Thyroid gland (tissue), 4 donors: Measurements from ENCODE around the gene PCDH15.

Source experiments
- POLR2A ChIP-seq, 2 donors: fragments of 450-650 bp; IDR thresholded peaks; one replicate each; pipeline ENCODE4 v1.6.1; 2017; ENCODE audit warnings: antibody characterized with exemption in 2 of 2, mild to moderate bottlenecking in 2 of 2, moderate library complexity in 1 of 2
- TF ChIP-seq, protein P1 (sequence below), 6 experiments: fragments of 200-600 bp in 3 of 6; fragments of 450-650 bp in 3 of 6; sonication (generic) in 3 of 6; IDR thresholded peaks; one replicate each; pipeline ENCODE4 v1.5.1; 2016 to 2019; ENCODE audit warnings: antibody characterized with exemption in 6 of 6, mild to moderate bottlenecking in 2 of 6, inconsistent platforms in 1 of 6, moderate library complexity in 1 of 6

DNA sequence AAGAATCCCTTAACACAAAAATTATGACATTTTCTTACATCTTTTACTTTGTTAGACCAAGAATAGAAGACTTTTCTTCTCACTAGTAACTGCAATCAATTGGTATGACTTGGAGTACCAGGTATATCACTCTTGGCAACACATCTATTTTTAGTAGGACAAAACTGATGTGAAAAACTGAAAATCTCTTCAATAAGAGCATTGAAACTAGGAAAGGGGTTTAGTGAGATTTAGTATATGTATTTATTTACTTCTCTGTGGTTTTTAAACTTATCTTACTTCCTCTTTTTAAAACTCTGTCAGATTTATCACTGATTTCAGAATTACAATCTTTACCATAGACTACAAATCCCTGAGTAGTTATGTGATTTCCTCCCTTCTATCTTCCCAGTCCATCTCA is 366.2 kb downstream of the PCDH15 start:
- TF ChIP-seq, protein P1, sequence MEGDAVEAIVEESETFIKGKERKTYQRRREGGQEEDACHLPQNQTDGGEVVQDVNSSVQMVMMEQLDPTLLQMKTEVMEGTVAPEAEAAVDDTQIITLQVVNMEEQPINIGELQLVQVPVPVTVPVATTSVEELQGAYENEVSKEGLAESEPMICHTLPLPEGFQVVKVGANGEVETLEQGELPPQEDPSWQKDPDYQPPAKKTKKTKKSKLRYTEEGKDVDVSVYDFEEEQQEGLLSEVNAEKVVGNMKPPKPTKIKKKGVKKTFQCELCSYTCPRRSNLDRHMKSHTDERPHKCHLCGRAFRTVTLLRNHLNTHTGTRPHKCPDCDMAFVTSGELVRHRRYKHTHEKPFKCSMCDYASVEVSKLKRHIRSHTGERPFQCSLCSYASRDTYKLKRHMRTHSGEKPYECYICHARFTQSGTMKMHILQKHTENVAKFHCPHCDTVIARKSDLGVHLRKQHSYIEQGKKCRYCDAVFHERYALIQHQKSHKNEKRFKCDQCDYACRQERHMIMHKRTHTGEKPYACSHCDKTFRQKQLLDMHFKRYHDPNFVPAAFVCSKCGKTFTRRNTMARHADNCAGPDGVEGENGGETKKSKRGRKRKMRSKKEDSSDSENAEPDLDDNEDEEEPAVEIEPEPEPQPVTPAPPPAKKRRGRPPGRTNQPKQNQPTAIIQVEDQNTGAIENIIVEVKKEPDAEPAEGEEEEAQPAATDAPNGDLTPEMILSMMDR (IDR thresholded peaks at IDR 0.05) = no peak
- no peak for TF ChIP-seq POLR2A (IDR thresholded peaks at IDR 0.05)
